ENCODE measurements around the gene ABLIM2. TPM values are rescaled to one million over a fixed set of nuclear protein-coding genes. Genes with fewer than 3 reads are reported as not detected.

ABLIM2 gene
- total and polyA plus RNA-seq, 2 experiments from 2014 or later, result 1.5 to 4.3 TPM

GRCh38 chr4:7999695-8000094 lies 158.9 kb downstream of the ABLIM2 start (continued):
- no peak for TF ChIP-seq ZNF462 (CRISPR knock-in tag; IDR thresholded peaks at IDR 0.05)
- TF ChIP-seq REST (IDR thresholded peaks at IDR 0.05; ENCODE audit: unreplicated experiment), result no peak
- TF ChIP-seq ZNF114 (CRISPR knock-in tag; IDR thresholded peaks at IDR 0.05), result no peak
- no peak for TF ChIP-seq CREB1 (CRISPR knock-in tag; IDR thresholded peaks at IDR 0.05; ENCODE audit: low read depth)
- no peak for TF ChIP-seq STAT1 (IDR thresholded peaks at IDR 0.05; ENCODE audit: unreplicated experiment)
- no peak for TF ChIP-seq EZH2phosphoT487 (IDR thresholded peaks at IDR 0.05; ENCODE audit: unreplicated experiment)
- TF ChIP-seq EZH2 (IDR thresholded peaks at IDR 0.05; ENCODE audit: low read depth, unreplicated experiment), result no peak
- TF ChIP-seq NANOG (IDR thresholded peaks at IDR 0.05; ENCODE audit: borderline replicate concordance), result no peak
